NT2/D1 (cell line): ENCODE results near the gene PAFAH2.

Experiments
- DNase-seq: peaks from one replicate; pipeline ENCODE4 v3.0.0-alpha.2; 2011; ENCODE audit warnings: low read depth, low spot score
- H3K27me3 ChIP-seq: 2 replicates; pipeline ENCODE4 v1.6.0; 2011; ENCODE audit warnings: mild to moderate bottlenecking; ENCODE audit not compliant: insufficient read length, insufficient read depth
- H3K36me3 ChIP-seq: 2 replicates; pipeline ENCODE4 v1.6.1; 2011; ENCODE audit warnings: mild to moderate bottlenecking, low read length, mixed read lengths; ENCODE audit not compliant: insufficient read depth, insufficient read length
- H3K4me1 ChIP-seq: 2 replicates; pipeline ENCODE4 v1.5.1; 2011; ENCODE audit not compliant: insufficient read depth, insufficient read length
- H3K4me3 ChIP-seq: 2 replicates; pipeline ENCODE4 v1.5.1; 2011; ENCODE audit warnings: low read depth; ENCODE audit not compliant: insufficient read length
- H3K9ac ChIP-seq: 2 replicates; pipeline ENCODE4 v1.6.0; 2011; ENCODE audit warnings: low read depth; ENCODE audit not compliant: insufficient read length
- H3K9me3 ChIP-seq: 2 replicates; pipeline ENCODE4 v1.5.1; 2011; ENCODE audit warnings: mild to moderate bottlenecking, low read length; ENCODE audit not compliant: insufficient read depth
- SUZ12 ChIP-seq: IDR thresholded peaks from 2 replicates; pipeline ENCODE4 v1.6.1; 2011; ENCODE audit not compliant: insufficient read length, insufficient read depth; ENCODE audit errors: extremely low read depth
- YY1 ChIP-seq: IDR thresholded peaks from 2 replicates; pipeline ENCODE4 v1.6.1; 2011; ENCODE audit not compliant: insufficient read length, insufficient read depth
- ZNF274 ChIP-seq: IDR thresholded peaks from 2 replicates; pipeline ENCODE4 v1.6.1; 2011; ENCODE audit warnings: mild to moderate bottlenecking, low read depth, low read length

Gene PAFAH2

DNA sequence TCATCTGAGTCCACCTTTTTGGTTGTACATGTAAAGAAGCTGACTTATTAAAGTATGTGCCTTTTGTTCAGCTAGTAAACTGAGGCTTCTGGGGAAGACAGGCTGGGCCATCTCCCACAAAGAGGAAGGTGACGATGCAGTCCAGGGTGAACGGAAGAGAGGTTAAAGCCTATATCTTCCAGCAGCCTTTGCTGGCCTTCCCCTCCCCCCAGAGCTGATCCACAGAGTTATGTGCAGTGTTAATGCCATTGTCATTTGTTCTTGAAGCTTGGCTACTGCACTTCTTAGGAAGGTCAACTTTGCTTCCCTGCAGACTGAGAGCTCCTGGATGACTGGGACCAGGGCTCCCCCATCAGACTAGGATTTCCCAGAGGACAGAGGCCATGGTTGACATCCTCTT, 45.9 kb upstream of the PAFAH2 start:
- Histone ChIP-seq H3K4me1 (peaks cover 10% of the 10 kb centered on the region), H3K27me3 (peaks cover 68% of the 10 kb centered on the region), H3K4me3 (no peak overlapping the region), H3K9ac (no peak overlapping the region), H3K36me3 (no peaks in the 10 kb centered on the region), H3K9me3 (no peaks in the 10 kb centered on the region)
- no peak for DNase-seq
- TF ChIP-seq SUZ12 (no peak), YY1 (no peak), ZNF274 (no peak)

DNA sequence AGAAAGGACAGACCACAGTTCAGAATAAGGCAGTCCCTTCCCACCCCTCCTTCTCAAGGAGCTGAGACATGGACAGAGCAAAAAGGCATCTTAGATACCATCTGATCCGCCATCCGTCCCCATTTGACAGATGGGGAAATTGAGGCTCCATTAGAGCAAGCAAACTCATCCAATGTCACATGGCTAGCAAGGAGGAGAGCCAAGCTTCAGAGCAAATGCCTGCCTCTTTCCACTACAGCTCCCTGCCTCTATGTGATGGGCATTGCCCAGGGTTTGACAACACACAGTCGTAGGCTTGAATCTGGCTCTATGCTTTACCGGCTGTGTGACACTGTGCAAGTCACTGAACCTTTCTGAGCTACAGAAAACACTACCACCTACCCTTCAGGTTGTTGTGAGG, 44.1 kb upstream of the PAFAH2 start:
- TF ChIP-seq SUZ12 (peak; percentile 13), YY1 (no peak)
- DNase-seq = no peak
- H3K27me3 ChIP-seq = peaks cover 50% of the 10 kb centered on the region
- H3K36me3 ChIP-seq = no peaks in the 10 kb centered on the region
- no peak overlapping the region for H3K9ac ChIP-seq
- no peaks in the 10 kb centered on the region for H3K9me3 ChIP-seq
- H3K4me3 ChIP-seq = no peak overlapping the region
- H3K4me1 ChIP-seq = peaks cover 9% of the 10 kb centered on the region

DNA sequence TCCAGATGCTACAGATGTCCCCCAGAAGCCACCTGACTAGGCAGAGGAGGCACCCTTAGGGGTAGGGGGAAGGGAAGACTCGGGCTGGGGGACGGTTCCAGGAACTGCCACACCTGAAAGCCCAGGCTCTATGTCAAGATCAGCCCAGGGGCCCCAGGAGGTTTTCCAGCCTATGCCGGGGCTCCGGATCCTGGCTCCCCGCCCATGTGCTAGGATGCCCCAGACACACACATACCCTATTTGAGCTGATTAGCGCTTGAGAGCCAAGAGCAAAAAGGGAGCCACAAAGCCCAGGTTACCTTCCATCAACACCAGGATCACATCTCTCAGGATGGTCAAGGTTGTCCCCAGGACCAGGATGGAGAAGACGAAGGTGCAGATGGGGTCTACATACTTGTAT, 43.5 kb upstream of the PAFAH2 start:
- DNase-seq = no peak
- no peaks in the 10 kb centered on the region for H3K36me3 ChIP-seq
- TF ChIP-seq ZNF274 = no peak
- TF ChIP-seq SUZ12 = no peak
- no peak for TF ChIP-seq YY1
- peaks cover 49% of the 10 kb centered on the region for H3K27me3 ChIP-seq
- H3K4me3 ChIP-seq = no peak overlapping the region
- H3K9ac ChIP-seq = no peak overlapping the region
- peaks cover 9% of the 10 kb centered on the region for H3K4me1 ChIP-seq
- H3K9me3 ChIP-seq = no peaks in the 10 kb centered on the region

GRCh38 chr1:26038904-26039303, 41.0 kb upstream of the PAFAH2 start:
- no peak for DNase-seq
- Histone ChIP-seq H3K4me1 (peaks cover 16% of the 10 kb centered on the region), H3K9ac (no peak overlapping the region), H3K36me3 (no peaks in the 10 kb centered on the region), H3K27me3 (peaks cover 40% of the 10 kb centered on the region), H3K4me3 (no peak overlapping the region), H3K9me3 (no peaks in the 10 kb centered on the region)
- TF ChIP-seq YY1 (no peak), SUZ12 (no peak), ZNF274 (no peak)

DNA sequence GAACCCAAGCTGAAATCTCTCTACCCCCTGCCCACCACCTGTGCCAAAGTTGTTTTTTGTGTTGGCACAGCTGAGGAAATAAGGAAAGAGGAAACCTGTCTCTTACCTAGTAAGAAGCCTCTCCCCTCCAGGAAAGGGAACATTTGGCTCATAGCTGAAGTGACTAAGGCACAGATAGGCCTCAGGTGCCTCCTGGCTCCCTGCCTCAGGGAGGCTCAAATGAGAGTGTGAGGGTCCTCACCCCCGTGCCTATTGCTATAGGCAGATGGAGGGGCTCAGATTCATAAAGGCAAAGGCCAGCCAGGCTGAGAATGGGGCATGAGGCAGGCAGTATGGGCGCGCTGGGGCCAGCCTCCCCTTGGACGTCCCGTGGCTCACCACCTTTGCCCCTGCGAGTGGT, 40.6 kb upstream of the PAFAH2 start:
- Histone ChIP-seq H3K36me3 (no peaks in the 10 kb centered on the region), H3K9ac (no peak overlapping the region), H3K4me1 (peaks cover 16% of the 10 kb centered on the region), H3K4me3 (no peak overlapping the region), H3K9me3 (no peaks in the 10 kb centered on the region), H3K27me3 (peaks cover 40% of the 10 kb centered on the region)
- DNase-seq = no peak
- TF ChIP-seq ZNF274 = no peak
- no peak for TF ChIP-seq YY1
- TF ChIP-seq SUZ12 = no peak

GRCh38 chr1:26037904-26038303, 40.0 kb upstream of the PAFAH2 start:
- Histone ChIP-seq H3K9ac (no peak overlapping the region), H3K9me3 (no peaks in the 10 kb centered on the region), H3K4me1 (peaks cover 16% of the 10 kb centered on the region), H3K4me3 (no peak overlapping the region), H3K27me3 (peaks cover 40% of the 10 kb centered on the region), H3K36me3 (no peaks in the 10 kb centered on the region)
- TF ChIP-seq SUZ12 (no peak), ZNF274 (no peak), YY1 (no peak)
- no peak for DNase-seq

GRCh38 chr1:26036756-26037281, 39.0 kb upstream of the PAFAH2 start:
- Histone ChIP-seq H3K36me3 (no peaks in the 10 kb centered on the region), H3K4me1 (peaks cover 16% of the 10 kb centered on the region), H3K9me3 (no peaks in the 10 kb centered on the region), H3K9ac (peak overlapping the region; percentile 92), H3K4me3 (no peak overlapping the region), H3K27me3 (peaks cover 34% of the 10 kb centered on the region)
- DNase-seq = no peak
- TF ChIP-seq ZNF274 (no peak), SUZ12 (no peak), YY1 (no peak)

GRCh38 chr1:26035959-26036755, 38.3 kb upstream of the PAFAH2 start:
- Histone ChIP-seq H3K27me3 (peaks cover 34% of the 10 kb centered on the region), H3K9me3 (no peaks in the 10 kb centered on the region), H3K4me1 (peaks cover 19% of the 10 kb centered on the region), H3K9ac (peak overlapping the region; percentile 92), H3K36me3 (no peaks in the 10 kb centered on the region), H3K4me3 (peak overlapping the region; percentile 89)
- TF ChIP-seq SUZ12 = no peak
- no peak for TF ChIP-seq ZNF274
- no peak for TF ChIP-seq YY1
- peak; percentile 68 for DNase-seq
